ENCODE measurements around the gene CPPED1.

CPPED1 gene

GRCh38 chr16:12719972-12720371 lies 83.7 kb downstream of the CPPED1 start:
- no peaks in the 10 kb centered on the region for H3K36me3 ChIP-seq (replicated peaks)
- in situ Hi-C loops (cut with HindIII; ENCODE audit: low pct_ligation_motif_present, low sequenced_read_pairs), result no loop called here
- DNase-seq, result no peak
- H3K27me3 ChIP-seq (replicated peaks), result no peaks in the 10 kb centered on the region
- TF ChIP-seq, protein P1, sequence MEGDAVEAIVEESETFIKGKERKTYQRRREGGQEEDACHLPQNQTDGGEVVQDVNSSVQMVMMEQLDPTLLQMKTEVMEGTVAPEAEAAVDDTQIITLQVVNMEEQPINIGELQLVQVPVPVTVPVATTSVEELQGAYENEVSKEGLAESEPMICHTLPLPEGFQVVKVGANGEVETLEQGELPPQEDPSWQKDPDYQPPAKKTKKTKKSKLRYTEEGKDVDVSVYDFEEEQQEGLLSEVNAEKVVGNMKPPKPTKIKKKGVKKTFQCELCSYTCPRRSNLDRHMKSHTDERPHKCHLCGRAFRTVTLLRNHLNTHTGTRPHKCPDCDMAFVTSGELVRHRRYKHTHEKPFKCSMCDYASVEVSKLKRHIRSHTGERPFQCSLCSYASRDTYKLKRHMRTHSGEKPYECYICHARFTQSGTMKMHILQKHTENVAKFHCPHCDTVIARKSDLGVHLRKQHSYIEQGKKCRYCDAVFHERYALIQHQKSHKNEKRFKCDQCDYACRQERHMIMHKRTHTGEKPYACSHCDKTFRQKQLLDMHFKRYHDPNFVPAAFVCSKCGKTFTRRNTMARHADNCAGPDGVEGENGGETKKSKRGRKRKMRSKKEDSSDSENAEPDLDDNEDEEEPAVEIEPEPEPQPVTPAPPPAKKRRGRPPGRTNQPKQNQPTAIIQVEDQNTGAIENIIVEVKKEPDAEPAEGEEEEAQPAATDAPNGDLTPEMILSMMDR (IDR thresholded peaks at IDR 0.05; ENCODE audit: low read depth, low read length, missing control alignments), result no peak
- H3K4me3 ChIP-seq (ENCODE audit: low read depth, low read length), result no peak overlapping the region
- no peak overlapping the region for H3K27ac ChIP-seq

DNA sequence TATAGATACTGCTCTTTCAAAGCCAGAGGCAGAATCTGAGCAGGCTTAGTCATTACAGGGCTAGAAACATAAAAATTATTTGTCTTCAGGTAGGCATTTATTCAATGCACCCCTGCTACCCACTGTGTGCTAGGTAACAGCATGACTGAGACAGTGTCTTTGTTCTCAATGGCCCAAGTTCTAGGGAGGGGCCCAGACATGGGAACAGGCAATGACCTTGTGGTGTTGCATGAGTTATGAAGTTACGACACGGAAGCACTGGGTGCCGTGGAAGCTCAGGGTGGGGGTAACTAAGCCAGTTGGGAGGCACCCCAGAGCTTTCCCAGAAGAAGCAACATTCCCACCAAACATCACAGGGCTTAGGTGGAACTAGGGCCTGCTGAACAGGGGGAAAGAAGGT lies 87.0 kb downstream of the CPPED1 start:
- in situ Hi-C loops (cut with HindIII; ENCODE audit: low pct_ligation_motif_present, low sequenced_read_pairs), result no loop called here
- no peak overlapping the region for H3K4me3 ChIP-seq (ENCODE audit: low read depth, low read length)
- no peaks in the 10 kb centered on the region for H3K27me3 ChIP-seq (replicated peaks)
- H3K36me3 ChIP-seq (replicated peaks), result no peaks in the 10 kb centered on the region
- TF ChIP-seq, protein P1 (IDR thresholded peaks at IDR 0.05; ENCODE audit: low read depth, low read length, missing control alignments), result no peak
- DNase-seq, result no peak
- H3K27ac ChIP-seq, result no peak overlapping the region

GRCh38 chr16:12709807-12710206 lies 93.9 kb downstream of the CPPED1 start:
- Histone ChIP-seq H3K27me3 (replicated peaks) (no peaks in the 10 kb centered on the region), H3K27ac (no peak overlapping the region), H3K4me3 (ENCODE audit: low read depth, low read length) (no peak overlapping the region), H3K36me3 (replicated peaks) (no peaks in the 10 kb centered on the region)
- DNase-seq, result no peak
- TF ChIP-seq, protein P1 (IDR thresholded peaks at IDR 0.05; ENCODE audit: low read depth, low read length, missing control alignments), result no peak
- in situ Hi-C loops (cut with HindIII; ENCODE audit: low pct_ligation_motif_present, low sequenced_read_pairs), result no loop called here

DNA sequence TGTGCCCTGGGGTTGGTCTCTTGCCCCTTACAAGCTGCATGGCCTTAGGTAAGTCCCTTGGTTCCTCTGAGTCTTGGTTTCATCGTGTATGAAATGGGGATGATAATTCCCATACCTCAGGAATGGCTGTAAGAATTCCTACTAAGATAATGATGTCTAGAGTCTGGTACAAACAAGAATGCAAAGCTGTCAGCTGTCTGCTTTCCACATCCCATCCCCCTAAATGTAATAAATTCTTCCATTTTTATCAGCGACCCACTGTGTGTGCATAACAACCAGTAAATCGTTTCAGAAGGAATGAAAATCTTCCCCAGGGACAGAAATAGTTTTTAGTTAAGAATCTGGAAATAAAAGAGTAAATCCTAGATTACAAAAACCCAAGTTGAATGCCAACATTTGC lies 95.4 kb downstream of the CPPED1 start:
- no peaks in the 10 kb centered on the region for H3K27me3 ChIP-seq (replicated peaks)
- H3K36me3 ChIP-seq (replicated peaks), result peaks cover 4% of the 10 kb centered on the region
- in situ Hi-C loops (cut with HindIII; ENCODE audit: low pct_ligation_motif_present, low sequenced_read_pairs), result no loop called here
- no peak overlapping the region for H3K4me3 ChIP-seq (ENCODE audit: low read depth, low read length)
- TF ChIP-seq, protein P1 (IDR thresholded peaks at IDR 0.05; ENCODE audit: low read depth, low read length, missing control alignments), result no peak
- no peak overlapping the region for H3K27ac ChIP-seq
- DNase-seq, result peak; percentile 16

DNA sequence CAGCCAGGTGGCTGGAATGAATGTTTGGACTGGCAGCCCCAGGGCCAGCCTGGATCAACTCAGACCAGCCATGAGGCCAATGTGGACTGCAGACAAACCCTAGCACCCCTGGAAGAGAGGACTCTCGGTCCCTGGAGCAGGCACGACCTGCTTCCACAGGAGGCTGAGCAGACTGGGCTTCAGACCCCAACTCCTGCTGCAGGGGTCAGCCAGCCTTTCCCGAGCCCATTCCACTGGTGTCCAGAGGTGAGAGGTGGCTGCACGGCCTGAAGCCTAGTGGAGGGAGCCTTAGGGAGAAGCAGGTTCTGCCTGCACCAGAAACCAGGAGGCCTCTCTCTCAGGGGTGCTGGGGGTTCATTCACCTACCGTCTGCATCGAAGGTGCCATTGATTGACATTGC lies 97.1 kb downstream of the CPPED1 start:
- Histone ChIP-seq H3K27ac (no peak overlapping the region), H3K4me3 (ENCODE audit: low read depth, low read length) (no peak overlapping the region), H3K36me3 (replicated peaks) (peaks cover 4% of the 10 kb centered on the region), H3K27me3 (replicated peaks) (no peaks in the 10 kb centered on the region)
- in situ Hi-C loops (cut with HindIII; ENCODE audit: low pct_ligation_motif_present, low sequenced_read_pairs), result no loop called here
- TF ChIP-seq, protein P1 (IDR thresholded peaks at IDR 0.05; ENCODE audit: low read depth, low read length, missing control alignments), result no peak
- no peak for DNase-seq

- no peak for DNase-seq
- in situ Hi-C loops (cut with HindIII; ENCODE audit: low pct_ligation_motif_present, low sequenced_read_pairs), result no loop called here
- H3K27me3 ChIP-seq (replicated peaks), result no peaks in the 10 kb centered on the region
- H3K36me3 ChIP-seq (replicated peaks), result peaks cover 4% of the 10 kb centered on the region
- H3K27ac ChIP-seq, result no peak overlapping the region
- TF ChIP-seq, protein P1 (IDR thresholded peaks at IDR 0.05; ENCODE audit: low read depth, low read length, missing control alignments), result no peak
- no peak overlapping the region for H3K4me3 ChIP-seq (ENCODE audit: low read depth, low read length)
These were observed 99.1 kb downstream of the CPPED1 start for GRCh38 chr16:12704492-12705111.
